H9 (cell line): ENCODE results near the gene SPAG5. TPM values are rescaled to one million over a fixed set of nuclear protein-coding genes. Genes with fewer than 3 reads are reported as not detected.

Source experiments
- DNase-seq: peaks from one replicate; pipeline ENCODE4 v3.0.0-alpha.2; 2017
- H2AFZ ChIP-seq: one replicate; pipeline ENCODE4 v1.6.1; 2013; ENCODE audit warnings: mild to moderate bottlenecking, low read length, control low read depth, moderate library complexity
- H2AK5ac ChIP-seq: 2 replicates; pipeline ENCODE4 v1.6.1; 2013; ENCODE audit warnings: low read length, control low read depth, mixed read lengths; ENCODE audit not compliant: insufficient read length
- H2BK120ac ChIP-seq: one replicate; pipeline ENCODE4 v1.6.1; 2013; ENCODE audit warnings: low read depth, mild to moderate bottlenecking, low read length, control low read depth, inconsistent platforms; ENCODE audit not compliant: poor library complexity, severe bottlenecking
- H2BK12ac ChIP-seq: 2 replicates; pipeline ENCODE4 v1.6.1; 2013; ENCODE audit warnings: low read length, control low read depth, mixed read lengths, low read depth; ENCODE audit not compliant: insufficient read length
- H2BK15ac ChIP-seq: 2 replicates; pipeline ENCODE4 v1.6.1; 2013; ENCODE audit warnings: low read depth, low read length, control low read depth
- H2BK20ac ChIP-seq: one replicate; pipeline ENCODE4 v1.6.1; 2013; ENCODE audit warnings: low read depth, mild to moderate bottlenecking, low read length, control low read depth, inconsistent platforms; ENCODE audit not compliant: poor library complexity, severe bottlenecking
- H2BK5ac ChIP-seq: 2 replicates; pipeline ENCODE4 v1.6.1; 2013; ENCODE audit warnings: low read length, control low read depth, mixed read lengths; ENCODE audit not compliant: insufficient read length
- H3K14ac ChIP-seq: 2 replicates; pipeline ENCODE4 v1.6.1; 2013; ENCODE audit warnings: low read length, control low read depth; ENCODE audit not compliant: insufficient read depth
- H3K18ac ChIP-seq: 2 replicates; pipeline ENCODE4 v1.6.1; 2013; ENCODE audit warnings: low read depth, mild to moderate bottlenecking, mixed read lengths, low read length, control low read depth; ENCODE audit not compliant: insufficient read length
- H3K23ac ChIP-seq: 2 replicates; pipeline ENCODE4 v1.6.1; 2013; ENCODE audit warnings: low read length, control low read depth, mixed read lengths, low read depth; ENCODE audit not compliant: insufficient read length
- H3K23me2 ChIP-seq: 2 replicates; pipeline ENCODE4 v1.6.1; 2013; ENCODE audit warnings: low read depth, mild to moderate bottlenecking, mixed read lengths, low read length, control low read depth; ENCODE audit not compliant: insufficient read length, poor library complexity, severe bottlenecking
- H3K27ac ChIP-seq: 2 replicates; pipeline ENCODE4 v1.5.1; 2013; ENCODE audit warnings: low read length, control low read depth, mixed read lengths, low read depth; ENCODE audit not compliant: insufficient read length
- H3K27me3 ChIP-seq: 2 replicates; pipeline ENCODE4 v1.6.1; 2013; ENCODE audit warnings: low read length, control low read depth, inconsistent platforms; ENCODE audit not compliant: insufficient read depth
- H3K4ac ChIP-seq: 2 replicates; pipeline ENCODE4 v1.6.1; 2013; ENCODE audit warnings: low read depth, mild to moderate bottlenecking, control low read depth, inconsistent platforms, low read length, moderate library complexity
- H3K4me1 ChIP-seq: 2 replicates; pipeline ENCODE4 v1.6.1; 2013; ENCODE audit warnings: low read length, control low read depth, inconsistent platforms; ENCODE audit not compliant: insufficient read depth
- H3K4me2 ChIP-seq: 2 replicates; pipeline ENCODE4 v1.6.1; 2013; ENCODE audit warnings: low read length, control low read depth, mixed read lengths; ENCODE audit not compliant: insufficient read length, insufficient read depth
- H3K56ac ChIP-seq: 2 replicates; pipeline ENCODE4 v1.6.1; 2013; ENCODE audit warnings: low read depth, mild to moderate bottlenecking, mixed read lengths, low read length, control low read depth; ENCODE audit not compliant: insufficient read length
- H3K79me1 ChIP-seq: 2 replicates; pipeline ENCODE4 v1.6.1; 2013; ENCODE audit warnings: low read depth, mild to moderate bottlenecking, moderate library complexity, low read length, control low read depth, inconsistent platforms; ENCODE audit not compliant: insufficient read depth, poor library complexity, severe bottlenecking
- H3K79me2 ChIP-seq: 2 replicates; pipeline ENCODE4 v1.6.1; 2013; ENCODE audit warnings: low read length, control low read depth, inconsistent platforms; ENCODE audit not compliant: insufficient read depth
- H3K9ac ChIP-seq: 2 replicates; pipeline ENCODE4 v1.6.1; 2013; ENCODE audit warnings: low read length, control low read depth, mixed read lengths; ENCODE audit not compliant: insufficient read length; ENCODE audit errors: extremely low read depth
- H3K9me3 ChIP-seq: one replicate; pipeline ENCODE4 v1.6.1; 2013; ENCODE audit warnings: low read depth, low read length, inconsistent platforms; ENCODE audit not compliant: control insufficient read depth
- H3T11ph ChIP-seq: one replicate; pipeline ENCODE4 v1.6.1; 2013; ENCODE audit warnings: mild to moderate bottlenecking, low read length, control low read depth, inconsistent platforms
- H4K20me1 ChIP-seq: one replicate; pipeline ENCODE4 v1.6.1; 2013; ENCODE audit not compliant: control insufficient read depth, insufficient read length, insufficient read depth
- H4K5ac ChIP-seq: 2 replicates; pipeline ENCODE4 v1.6.1; 2013; ENCODE audit warnings: low read depth, mild to moderate bottlenecking, mixed read lengths, low read length, control low read depth; ENCODE audit not compliant: insufficient read length
- H4K8ac ChIP-seq: replicated peaks from 2 replicates; pipeline ENCODE4 v1.6.1; 2013; ENCODE audit warnings: low read length, control low read depth, mixed read lengths, low read depth; ENCODE audit not compliant: insufficient read length
- H4K91ac ChIP-seq: 2 replicates; pipeline ENCODE4 v1.6.1; 2013; ENCODE audit warnings: low read depth, mild to moderate bottlenecking, moderate library complexity, mixed read lengths, low read length, control low read depth; ENCODE audit not compliant: insufficient read length
- H3K27ac Mint-ChIP-seq, 3 experiments: 2 replicates in 2 of 3; 3 replicates in 1 of 3; pipeline ENCODE4 v1.8.0; 2020 to 2021; ENCODE audit warnings: mixed read lengths in 3 of 3, mild to moderate bottlenecking in 1 of 3, moderate library complexity in 1 of 3
- H3K27me3 Mint-ChIP-seq: 2 replicates; pipeline ENCODE4 v1.8.0; 2021; ENCODE audit warnings: low read depth, mild to moderate bottlenecking, moderate library complexity, mixed read lengths
- H3K36me3 Mint-ChIP-seq, 3 experiments: 2 replicates in 2 of 3; 3 replicates in 1 of 3; pipeline ENCODE4 v1.8.0; 2020 to 2021; ENCODE audit warnings: low read depth in 3 of 3, mixed read lengths in 3 of 3; ENCODE audit not compliant: insufficient read depth in 1 of 3
- H3K4me1 Mint-ChIP-seq, 2 experiments: 2 replicates each; pipeline ENCODE4 v1.8.0; 2020; ENCODE audit warnings: mixed read lengths in 2 of 2
- H3K4me3 Mint-ChIP-seq, 2 experiments: 2 replicates in 1 of 2; 3 replicates in 1 of 2; pipeline ENCODE4 v1.8.0; 2020 to 2021; ENCODE audit warnings: mild to moderate bottlenecking in 2 of 2, mixed read lengths in 2 of 2, moderate library complexity in 1 of 2
- H3K9me3 Mint-ChIP-seq, 2 experiments: 2 replicates in 1 of 2; 3 replicates in 1 of 2; pipeline ENCODE4 v1.8.0; 2020; ENCODE audit warnings: mild to moderate bottlenecking in 2 of 2, mixed read lengths in 2 of 2, moderate library complexity in 1 of 2
- WGBS: extraction: QIAGEN DNeasy Blood & Tissue Kit; methylation state at CpG from one replicate; pipeline ENCODE4 v1.1.7; 2013; ENCODE audit warnings: missing lambda C conversion rate, low lambda C conversion rate, mixed read lengths; ENCODE audit not compliant: insufficient read length; ENCODE audit errors: extremely low coverage; 5-methylcytosine and 5-hydroxymethylcytosine counted together
- total RNA-seq: library from RNA; stranded (reverse); gene quantifications from 2 replicates; pipeline ENCODE4 v1.2.1, GENCODE V29; 2021
- TF ChIP-seq, protein P1 (sequence below): fragments of 200-600 bp; sonication (generic); conservative IDR thresholded peaks from 3 replicates; pipeline ENCODE4 v1.8.0; 2021; ENCODE audit warnings: antibody characterized with exemption, mild to moderate bottlenecking

Gene SPAG5
- total RNA-seq, 1 experiment from 2014 or later = 122 TPM

DNA sequence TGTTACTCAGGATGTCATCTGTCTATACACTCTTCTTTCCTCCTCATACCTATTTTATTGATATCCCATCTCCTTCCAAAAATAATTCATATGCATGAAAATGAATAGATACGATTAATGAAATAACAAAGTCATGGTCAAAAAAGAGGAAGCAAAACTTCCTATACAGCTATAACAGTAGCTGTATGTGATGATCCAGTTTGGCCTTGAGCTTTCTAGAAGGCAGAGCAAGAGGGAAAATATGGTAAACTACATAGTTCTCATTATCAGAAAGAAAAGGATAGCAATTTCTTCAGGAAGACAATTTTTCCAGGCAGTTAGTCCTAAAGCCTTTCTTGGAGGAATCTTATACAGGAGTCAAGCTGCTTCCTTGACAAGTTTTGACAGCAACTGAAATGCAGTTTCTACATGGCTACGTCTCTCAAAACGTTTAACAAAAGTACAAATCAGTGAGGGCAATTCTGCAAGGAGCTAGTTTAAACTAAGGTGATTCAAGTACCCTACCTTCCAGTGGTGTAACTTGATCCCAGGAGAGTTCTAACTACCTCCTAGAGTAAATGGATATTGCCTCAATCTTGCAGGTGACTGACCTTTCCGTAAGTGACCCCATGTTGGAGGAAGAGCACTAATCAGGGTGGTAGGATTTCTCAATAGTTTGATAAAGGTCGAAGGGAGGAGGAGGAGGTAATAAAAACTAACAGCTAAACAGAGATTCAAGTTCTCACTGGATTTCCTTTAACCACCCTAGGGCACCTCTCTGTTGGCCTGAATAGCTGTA, 1.0 kb downstream of the SPAG5 start:
- no peak for DNase-seq
- H2BK12ac ChIP-seq = no peak overlapping the region
- no peaks in the 10 kb centered on the region for H4K20me1 ChIP-seq
- no peak overlapping the region for H3K14ac ChIP-seq
- H3K4me1 Mint-ChIP-seq = peaks cover 16% of the 10 kb centered on the region in 2 experiments
- no peak overlapping the region for H4K5ac ChIP-seq
- H2BK5ac ChIP-seq = no peak overlapping the region
- peak overlapping the region; percentile 94 to 97 for H3K4me3 Mint-ChIP-seq
- no peaks in the 10 kb centered on the region for H3K79me1 ChIP-seq
- H3K18ac ChIP-seq = no peak overlapping the region
- no peak overlapping the region for H2AFZ ChIP-seq
- H2BK120ac ChIP-seq = no peak overlapping the region
- no peak overlapping the region for H3K56ac ChIP-seq
- H3K27me3 Mint-ChIP-seq = no peaks in the 10 kb centered on the region
- no CpG with 5 or more reads among the region's 5 CpGs for WGBS
- TF ChIP-seq, protein P1, sequence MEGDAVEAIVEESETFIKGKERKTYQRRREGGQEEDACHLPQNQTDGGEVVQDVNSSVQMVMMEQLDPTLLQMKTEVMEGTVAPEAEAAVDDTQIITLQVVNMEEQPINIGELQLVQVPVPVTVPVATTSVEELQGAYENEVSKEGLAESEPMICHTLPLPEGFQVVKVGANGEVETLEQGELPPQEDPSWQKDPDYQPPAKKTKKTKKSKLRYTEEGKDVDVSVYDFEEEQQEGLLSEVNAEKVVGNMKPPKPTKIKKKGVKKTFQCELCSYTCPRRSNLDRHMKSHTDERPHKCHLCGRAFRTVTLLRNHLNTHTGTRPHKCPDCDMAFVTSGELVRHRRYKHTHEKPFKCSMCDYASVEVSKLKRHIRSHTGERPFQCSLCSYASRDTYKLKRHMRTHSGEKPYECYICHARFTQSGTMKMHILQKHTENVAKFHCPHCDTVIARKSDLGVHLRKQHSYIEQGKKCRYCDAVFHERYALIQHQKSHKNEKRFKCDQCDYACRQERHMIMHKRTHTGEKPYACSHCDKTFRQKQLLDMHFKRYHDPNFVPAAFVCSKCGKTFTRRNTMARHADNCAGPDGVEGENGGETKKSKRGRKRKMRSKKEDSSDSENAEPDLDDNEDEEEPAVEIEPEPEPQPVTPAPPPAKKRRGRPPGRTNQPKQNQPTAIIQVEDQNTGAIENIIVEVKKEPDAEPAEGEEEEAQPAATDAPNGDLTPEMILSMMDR = no peak
- H3K4ac ChIP-seq = no peak overlapping the region
- no peak overlapping the region for H2BK20ac ChIP-seq
- no peak overlapping the region for H3K23ac ChIP-seq
- H3K4me1 ChIP-seq = no peaks in the 10 kb centered on the region
- H3K4me2 ChIP-seq = peak overlapping the region; percentile 74
- no peak overlapping the region for H2BK15ac ChIP-seq
- peak overlapping the region; percentile 84 for H3K9ac ChIP-seq
- H3K27ac ChIP-seq = no peak overlapping the region
- peaks cover 12 to 29% (median 28%) of the 10 kb centered on the region in 3 experiments; a peak in 6 of 7 replicates for H3K36me3 Mint-ChIP-seq
- H2AK5ac ChIP-seq = no peak overlapping the region
- no peaks in the 10 kb centered on the region; the same call in 1 of the 2 replicates for H3K79me2 ChIP-seq
- no peak overlapping the region for H3T11ph ChIP-seq
- H3K9me3 Mint-ChIP-seq = no peaks in the 10 kb centered on the region
- no peaks in the 10 kb centered on the region for H3K9me3 ChIP-seq
- no peaks in the 10 kb centered on the region for H3K27me3 ChIP-seq
- no peak overlapping the region for H4K91ac ChIP-seq
- peaks cover 12% of the 10 kb centered on the region for H3K23me2 ChIP-seq
- no peak overlapping the region for H4K8ac ChIP-seq
- peak overlapping the region in 2 of 3 experiments; percentile 99; a peak in 6 of 7 replicates for H3K27ac Mint-ChIP-seq
